ENCODE results near the gene MAP7. TPM values are rescaled to one million over a fixed set of nuclear protein-coding genes. Genes with fewer than 3 reads are reported as not detected.
A peak's percentile ranks its signal among the peaks of the same experiment; 100 is the strongest.

The MAP7 gene
- total and polyA plus RNA-seq, 5 donors: 0.79 to 2.5 (median 1.6) TPM

GRCh38 chr6:136528477-136528876, 21.7 kb downstream of the MAP7 start:
- ATAC-seq (no peak), DNase-seq (no peak)
- no peak overlapping the region for H3K4me3 ChIP-seq (ENCODE audit: low read length)
- no peaks in the 10 kb centered on the region for H3K9me3 ChIP-seq (ENCODE audit: control insufficient read depth, low read length)
- H3K27ac ChIP-seq (ENCODE audit: low read length): no peak overlapping the region
- no peaks in the 10 kb centered on the region for H3K4me1 ChIP-seq (ENCODE audit: control insufficient read depth, insufficient read depth, low read length)
- intact Hi-C loops (cut with DNase I): no loop called here
- H3K27me3 ChIP-seq (ENCODE audit: control insufficient read depth, insufficient read depth): peaks cover 3% of the 10 kb centered on the region
- WGBS: 64% methylated on average over 1 of the region's 1 CpG

- H3K4me1 ChIP-seq (ENCODE audit: control insufficient read depth, insufficient read depth, low read length): no peaks in the 10 kb centered on the region
- no peak for ATAC-seq
- intact Hi-C loops (cut with DNase I): no loop called here
- H3K4me3 ChIP-seq (ENCODE audit: low read length): no peak overlapping the region
- no peak overlapping the region for H3K27ac ChIP-seq (ENCODE audit: low read length)
- peaks cover 3% of the 10 kb centered on the region for H3K27me3 ChIP-seq (ENCODE audit: control insufficient read depth, insufficient read depth)
- H3K9me3 ChIP-seq (ENCODE audit: control insufficient read depth, low read length): no peaks in the 10 kb centered on the region
- no peak for DNase-seq
- WGBS: 67% methylated on average over 6 of the region's 6 CpGs
Observed at GRCh38 chr6:136527831-136528230, 22.4 kb downstream of the MAP7 start.

- Histone ChIP-seq H3K4me1 (ENCODE audit: control insufficient read depth, insufficient read depth, low read length) (no peaks in the 10 kb centered on the region), H3K9me3 (ENCODE audit: control insufficient read depth, low read length) (no peaks in the 10 kb centered on the region), H3K27ac (ENCODE audit: low read length) (no peak overlapping the region), H3K27me3 (ENCODE audit: control insufficient read depth, insufficient read depth) (peaks cover 3% of the 10 kb centered on the region), H3K4me3 (ENCODE audit: low read length) (no peak overlapping the region)
- peak; percentile 16 to 25 for ATAC-seq
- DNase-seq: no peak
- 36% methylated on average over 4 of the region's 4 CpGs for WGBS
- intact Hi-C loops (cut with DNase I): no loop called here
Observed at GRCh38 chr6:136526937-136527336, 23.3 kb downstream of the MAP7 start.

GRCh38 chr6:136526196-136526930, 23.9 kb downstream of the MAP7 start:
- no peaks in the 10 kb centered on the region for H3K9me3 ChIP-seq (ENCODE audit: control insufficient read depth, low read length)
- WGBS: 20% methylated on average over 16 of the region's 16 CpGs
- DNase-seq: peak; percentile 51 to 83 (median 83)
- peak; percentile 87 to 88 for ATAC-seq
- no peak overlapping the region for H3K27ac ChIP-seq (ENCODE audit: low read length)
- intact Hi-C loops (cut with DNase I): no loop called here
- no peaks in the 10 kb centered on the region for H3K4me1 ChIP-seq (ENCODE audit: control insufficient read depth, insufficient read depth, low read length)
- H3K27me3 ChIP-seq (ENCODE audit: control insufficient read depth, insufficient read depth): peaks cover 3% of the 10 kb centered on the region
- H3K4me3 ChIP-seq (ENCODE audit: low read length): no peak overlapping the region

GRCh38 chr6:136525586-136526195, 24.5 kb downstream of the MAP7 start:
- 52% methylated on average over 8 of the region's 8 CpGs for WGBS
- Histone ChIP-seq H3K27me3 (ENCODE audit: control insufficient read depth, insufficient read depth) (peaks cover 3% of the 10 kb centered on the region), H3K4me3 (ENCODE audit: low read length) (no peak overlapping the region)

GRCh38 chr6:136524936-136525413, 25.2 kb downstream of the MAP7 start:
- ATAC-seq (no peak), DNase-seq (no peak)
- intact Hi-C loops (cut with DNase I): no loop called here

More at GRCh38 chr6:136525586-136526195, 24.5 kb downstream of the MAP7 start:
- ATAC-seq (no peak), DNase-seq (no peak)
- intact Hi-C loops (cut with DNase I): no loop called here
- Histone ChIP-seq H3K27ac (ENCODE audit: low read length) (no peak overlapping the region), H3K4me1 (ENCODE audit: control insufficient read depth, insufficient read depth, low read length) (no peaks in the 10 kb centered on the region), H3K9me3 (ENCODE audit: control insufficient read depth, low read length) (no peaks in the 10 kb centered on the region)

GRCh38 chr6:136524339-136524935, 25.8 kb downstream of the MAP7 start:
- Histone ChIP-seq H3K27ac (ENCODE audit: low read length) (no peak overlapping the region), H3K27me3 (ENCODE audit: control insufficient read depth, insufficient read depth) (no peaks in the 10 kb centered on the region), H3K4me3 (ENCODE audit: low read length) (no peak overlapping the region), H3K9me3 (ENCODE audit: control insufficient read depth, low read length) (no peaks in the 10 kb centered on the region), H3K4me1 (ENCODE audit: control insufficient read depth, insufficient read depth, low read length) (no peaks in the 10 kb centered on the region)
- 54% methylated on average over 2 of the region's 2 CpGs for WGBS
- intact Hi-C loops (cut with DNase I): no loop called here
- ATAC-seq (no peak), DNase-seq (no peak)

More at GRCh38 chr6:136524936-136525413, 25.2 kb downstream of the MAP7 start:
- H3K4me3 ChIP-seq (ENCODE audit: low read length): no peak overlapping the region
- H3K27me3 ChIP-seq (ENCODE audit: control insufficient read depth, insufficient read depth): no peaks in the 10 kb centered on the region
- H3K4me1 ChIP-seq (ENCODE audit: control insufficient read depth, insufficient read depth, low read length): no peaks in the 10 kb centered on the region
- H3K27ac ChIP-seq (ENCODE audit: low read length): no peak overlapping the region
- WGBS: 66% methylated on average over 2 of the region's 2 CpGs
- H3K9me3 ChIP-seq (ENCODE audit: control insufficient read depth, low read length): no peaks in the 10 kb centered on the region

GRCh38 chr6:136523196-136523595, 27.0 kb downstream of the MAP7 start:
- no peaks in the 10 kb centered on the region for H3K9me3 ChIP-seq (ENCODE audit: control insufficient read depth, low read length)
- H3K4me3 ChIP-seq (ENCODE audit: low read length): no peak overlapping the region
- no peak for ATAC-seq
- intact Hi-C loops (cut with DNase I): no loop called here
- WGBS: 87% methylated on average over 4 of the region's 4 CpGs
- no peak overlapping the region for H3K27ac ChIP-seq (ENCODE audit: low read length)
- H3K27me3 ChIP-seq (ENCODE audit: control insufficient read depth, insufficient read depth): no peaks in the 10 kb centered on the region
- DNase-seq: no peak
- H3K4me1 ChIP-seq (ENCODE audit: control insufficient read depth, insufficient read depth, low read length): no peaks in the 10 kb centered on the region

- intact Hi-C loops (cut with DNase I): no loop called here
- H3K27me3 ChIP-seq (ENCODE audit: control insufficient read depth, insufficient read depth): no peaks in the 10 kb centered on the region
Observed at GRCh38 chr6:136522636-136523035, 27.6 kb downstream of the MAP7 start.

GRCh38 chr6:136521911-136522310, 28.3 kb downstream of the MAP7 start:
- 90% methylated on average over 4 of the region's 4 CpGs for WGBS
- H3K27ac ChIP-seq (ENCODE audit: low read length): no peak overlapping the region
- ATAC-seq (no peak), DNase-seq (no peak)
- H3K9me3 ChIP-seq (ENCODE audit: control insufficient read depth, low read length): no peaks in the 10 kb centered on the region
- H3K4me3 ChIP-seq (ENCODE audit: low read length): no peak overlapping the region
- no peaks in the 10 kb centered on the region for H3K27me3 ChIP-seq (ENCODE audit: control insufficient read depth, insufficient read depth)
- intact Hi-C loops (cut with DNase I): no loop called here
- no peaks in the 10 kb centered on the region for H3K4me1 ChIP-seq (ENCODE audit: control insufficient read depth, insufficient read depth, low read length)

More at GRCh38 chr6:136522636-136523035, 27.6 kb downstream of the MAP7 start:
- DNase-seq (no peak), ATAC-seq (no peak)
- H3K4me1 ChIP-seq (ENCODE audit: control insufficient read depth, insufficient read depth, low read length): no peaks in the 10 kb centered on the region
- no peak overlapping the region for H3K27ac ChIP-seq (ENCODE audit: low read length)
- 89% methylated on average over 3 of the region's 3 CpGs for WGBS
- H3K9me3 ChIP-seq (ENCODE audit: control insufficient read depth, low read length): no peaks in the 10 kb centered on the region
- H3K4me3 ChIP-seq (ENCODE audit: low read length): no peak overlapping the region

- ATAC-seq (no peak), DNase-seq (no peak)
- H3K4me3 ChIP-seq (ENCODE audit: low read length): no peak overlapping the region
- 83% methylated on average over 2 of the region's 2 CpGs for WGBS
- H3K27ac ChIP-seq (ENCODE audit: low read length): no peak overlapping the region
- no peaks in the 10 kb centered on the region for H3K27me3 ChIP-seq (ENCODE audit: control insufficient read depth, insufficient read depth)
- intact Hi-C loops (cut with DNase I): no loop called here
- no peaks in the 10 kb centered on the region for H3K9me3 ChIP-seq (ENCODE audit: control insufficient read depth, low read length)
- no peaks in the 10 kb centered on the region for H3K4me1 ChIP-seq (ENCODE audit: control insufficient read depth, insufficient read depth, low read length)
Observed at GRCh38 chr6:136521427-136521826, 28.8 kb downstream of the MAP7 start.

Data from right cardiac atrium (tissue), 5 donors.